GM23248 (cell line): Measurements from ENCODE around the gene NT5DC3.

Experiments
- EZH2 ChIP-seq: fragments of 200-600 bp; sonication (generic); IDR thresholded peaks from 2 replicates; pipeline ENCODE4 v1.6.1; 2018; ENCODE audit warnings: antibody characterized with exemption, mild to moderate bottlenecking; ENCODE audit not compliant: insufficient read depth, poor library complexity, severe bottlenecking
- EZH2phosphoT487 ChIP-seq: fragments of 200-600 bp; sonication (generic); IDR thresholded peaks from 2 replicates; pipeline ENCODE4 v1.6.1; 2018; ENCODE audit warnings: antibody characterized with exemption, moderate library complexity, mild to moderate bottlenecking, low read depth; ENCODE audit not compliant: insufficient read depth

GRCh38 chr12:103840876-103841689 lies at the start of gene NT5DC3:
- no peak for TF ChIP-seq EZH2phosphoT487
- no peak for TF ChIP-seq EZH2
